OCI-LY1 (cell line): Measurements from ENCODE around the gene SPINT3.

Experiments
- CTCF ChIP-seq: fragments of 200-600 bp; sonication (generic), shearing (Covaris generic); IDR thresholded peaks from 2 replicates; pipeline ENCODE4 v1.5.1; 2017; ENCODE audit warnings: mild to moderate bottlenecking, antibody characterized with exemption, low read length, moderate library complexity, mixed read lengths
- EZH2 ChIP-seq: fragments of 200-600 bp; sonication (generic), shearing (Covaris generic); IDR thresholded peaks from 2 replicates; pipeline ENCODE4 v1.8.0; 2017; ENCODE audit warnings: borderline replicate concordance, mixed run types, mild to moderate bottlenecking, antibody characterized with exemption, low read length, moderate library complexity, mixed read lengths

GRCh38 chr20:45470937-45471336 lies 44.5 kb downstream of the SPINT3 start:
- TF ChIP-seq EZH2 (no peak), CTCF (peak; percentile 7; the same call in 1 of the 2 replicates)
